CD4-positive, alpha-beta T cell treated with Interleukin-10 for 1 hour (primary cell): ENCODE results near the gene PCOLCE2.

Experiments
- DNase-seq: peaks from one replicate; pipeline ENCODE4 v3.0.0-alpha.2; 2020

Gene PCOLCE2

GRCh38 chr3:142808103-142808917, 80.6 kb downstream of the PCOLCE2 start:
- DNase-seq = no peak

DNA sequence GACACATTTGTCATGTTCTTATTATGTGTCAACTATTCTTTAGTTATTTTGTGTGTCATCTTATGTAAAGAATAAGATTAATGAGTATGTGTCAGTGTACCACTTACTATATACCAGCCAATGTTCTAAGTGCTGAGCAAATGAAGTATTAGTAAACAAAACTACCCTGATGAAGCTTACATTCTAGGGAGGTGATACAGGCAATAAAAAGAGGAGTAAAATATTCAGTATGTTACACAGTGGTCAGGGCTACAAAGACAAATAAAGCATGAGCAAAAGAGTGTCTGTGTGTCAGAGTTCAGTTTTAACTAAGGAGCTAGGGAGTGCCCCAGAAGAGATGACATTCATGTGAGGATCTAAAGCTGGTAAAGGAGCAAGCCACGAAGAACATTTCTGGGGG, 86.0 kb downstream of the PCOLCE2 start:
- no peak for DNase-seq

- no peak for DNase-seq
Measured at GRCh38 chr3:142801746-142802145, 87.1 kb downstream of the PCOLCE2 start.

DNA sequence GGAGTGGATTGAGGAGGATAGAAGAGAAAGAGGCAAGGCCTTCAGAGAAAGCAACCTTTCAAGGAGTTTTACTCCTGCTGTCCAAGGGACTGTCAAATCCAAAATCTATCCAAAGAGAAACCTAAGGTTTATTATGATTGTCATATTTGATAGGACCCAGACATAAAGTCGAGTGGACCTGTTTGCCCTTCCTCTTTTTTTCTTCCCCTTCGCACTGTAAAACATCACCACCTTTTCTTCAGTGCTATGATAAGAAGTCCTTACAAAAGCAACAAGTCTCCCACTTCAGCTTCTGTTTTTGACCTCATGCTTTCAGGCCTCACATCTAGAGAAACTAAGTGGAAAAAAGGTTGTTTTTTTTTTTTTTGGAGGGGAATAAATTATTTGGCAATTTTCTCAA, 92.1 kb downstream of the PCOLCE2 start:
- no peak for DNase-seq

DNA sequence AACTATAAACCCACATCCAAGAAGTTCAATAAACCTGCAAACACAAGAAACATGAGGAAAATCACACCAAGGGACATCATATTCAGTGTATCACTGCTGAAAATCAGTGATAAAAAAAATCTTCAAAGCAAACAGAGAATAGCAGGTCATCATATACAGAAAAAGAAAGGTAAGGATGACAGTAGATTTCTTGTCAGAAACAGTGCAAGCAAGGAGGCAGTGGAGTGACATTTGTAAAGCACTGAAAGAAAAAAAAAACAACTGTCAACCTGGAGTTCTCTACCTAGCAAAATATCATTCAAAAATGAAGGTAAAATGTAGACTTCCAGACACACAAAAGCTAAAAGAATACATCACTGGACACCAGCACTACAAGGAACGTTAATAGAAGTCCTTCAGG, 93.6 kb downstream of the PCOLCE2 start:
- no peak for DNase-seq

DNA sequence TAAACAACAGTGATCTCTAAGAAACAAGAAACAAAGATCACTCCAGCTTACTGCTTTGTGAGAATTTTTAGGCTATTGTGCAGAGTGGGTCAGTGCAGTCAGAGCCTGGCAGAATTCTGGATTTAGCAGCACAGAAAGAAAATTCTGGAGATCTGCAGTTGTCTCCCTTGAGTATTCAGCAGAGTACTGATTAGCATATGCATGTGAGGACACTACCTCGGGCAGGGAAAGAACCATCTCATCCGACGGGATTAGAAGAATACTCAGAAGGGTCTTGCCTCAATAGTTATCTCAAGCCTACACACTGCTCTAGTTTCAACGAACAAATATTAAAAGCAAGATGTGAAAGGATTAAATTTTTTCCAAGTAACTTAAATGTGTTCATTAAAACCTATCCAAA, 94.4 kb downstream of the PCOLCE2 start:
- no peak for DNase-seq

GRCh38 chr3:142787719-142788118, 101.2 kb downstream of the PCOLCE2 start:
- DNase-seq = no peak

DNA sequence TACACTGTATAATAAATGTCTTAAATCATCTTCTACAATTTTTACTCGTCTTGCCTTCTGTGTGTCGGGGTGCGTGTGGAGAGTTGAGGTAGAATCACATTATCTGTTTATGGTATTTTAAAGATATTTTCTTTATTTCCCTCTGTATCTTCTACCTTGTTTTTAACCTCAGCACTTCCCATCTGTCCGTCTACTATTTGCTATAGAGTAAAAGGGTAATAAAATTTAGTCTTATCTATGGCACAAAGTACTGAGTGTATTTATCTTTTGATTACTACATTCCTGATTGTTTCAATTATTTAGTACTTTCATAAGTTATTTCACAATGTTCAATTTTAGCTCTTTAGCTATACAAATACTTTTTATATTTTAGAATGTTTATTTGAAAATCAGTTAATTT, 102.9 kb downstream of the PCOLCE2 start:
- no peak for DNase-seq

GRCh38 chr3:142784228-142784627, 104.7 kb downstream of the PCOLCE2 start:
- no peak for DNase-seq

- DNase-seq = no peak
Measured at GRCh38 chr3:142782616-142783015, 106.3 kb downstream of the PCOLCE2 start.

GRCh38 chr3:142779591-142779990, 109.3 kb downstream of the PCOLCE2 start:
- DNase-seq = no peak

GRCh38 chr3:142778541-142778940, 110.3 kb downstream of the PCOLCE2 start:
- no peak for DNase-seq

DNA sequence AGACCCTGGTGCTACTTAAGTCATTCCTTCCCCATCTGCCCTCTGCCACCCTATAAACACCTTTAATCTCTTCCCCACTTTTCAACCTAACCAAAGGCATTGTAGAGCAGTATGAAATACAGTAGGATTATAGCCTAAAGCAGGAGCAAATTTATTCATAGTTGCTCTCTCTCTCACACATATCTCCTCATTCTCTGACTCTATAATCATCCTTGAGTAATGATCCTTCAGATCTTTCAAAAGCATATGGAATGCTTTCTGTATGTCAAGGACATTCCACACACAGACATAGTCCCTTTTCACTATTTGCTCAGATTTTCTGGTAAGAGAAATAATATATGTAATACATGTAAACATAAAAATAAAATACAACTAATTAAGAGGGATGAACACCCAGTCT, 111.0 kb downstream of the PCOLCE2 start:
- DNase-seq = no peak

GRCh38 chr3:142768338-142768737, 120.5 kb downstream of the PCOLCE2 start:
- no peak for DNase-seq
